Subcutaneous abdominal adipose tissue (tissue), 5 donors: ENCODE results near the gene UBE2D2.

ENCODE experiments used
- H3K27ac ChIP-seq: one replicate; pipeline ENCODE4 v1.7.0; 2013; ENCODE audit warnings: low read depth, mild to moderate bottlenecking, inconsistent platforms, low read length, moderate library complexity
- H3K27me3 ChIP-seq, 5 donors: one replicate each; pipeline ENCODE4 v1.7.0; 2013; ENCODE audit warnings: low read length in 5 of 5, inconsistent platforms in 1 of 5; ENCODE audit not compliant: control insufficient read depth in 5 of 5, insufficient read depth in 4 of 5
- H3K36me3 ChIP-seq, 5 donors: one replicate each; pipeline ENCODE4 v1.7.0; 2013; ENCODE audit warnings: low read length in 5 of 5; ENCODE audit not compliant: control insufficient read depth in 5 of 5, insufficient read depth in 5 of 5
- H3K4me1 ChIP-seq, 5 donors: one replicate each; pipeline ENCODE4 v1.7.0; 2013; ENCODE audit warnings: low read length in 5 of 5, mild to moderate bottlenecking in 3 of 5, moderate library complexity in 1 of 5; ENCODE audit not compliant: control insufficient read depth in 5 of 5, insufficient read depth in 5 of 5
- H3K4me3 ChIP-seq, 5 donors: one replicate each; pipeline ENCODE4 v1.7.0; 2013; ENCODE audit warnings: low read length in 5 of 5, low read depth in 1 of 5
- H3K9ac ChIP-seq, 5 donors: one replicate each; pipeline ENCODE4 v1.7.0; 2013; ENCODE audit warnings: low read length in 5 of 5, mild to moderate bottlenecking in 4 of 5, moderate library complexity in 3 of 5
- H3K9me3 ChIP-seq, 5 donors: one replicate each; pipeline ENCODE4 v1.7.0; 2013; ENCODE audit warnings: low read length in 5 of 5; ENCODE audit not compliant: control insufficient read depth in 5 of 5
- donor health status: healthy.
- donor health status: healthy.
- donor health status: healthy.
- donor health status: healthy.
- donor health status: healthy.

The UBE2D2 gene

GRCh38 chr5:139652788-139653241 lies 91.7 kb downstream of the UBE2D2 start:
- peak overlapping the region in 4 of 5 donors; percentile 3 to 56 (median 24) for H3K4me3 ChIP-seq
- peaks cover 18 to 88% (median 83%) of the 10 kb centered on the region in 5 donors for H3K4me1 ChIP-seq
- H3K27me3 ChIP-seq, result no peaks in the 10 kb centered on the region
- peak overlapping the region; percentile 95 for H3K27ac ChIP-seq
- H3K9me3 ChIP-seq, result no peaks in the 10 kb centered on the region
- no peaks in the 10 kb centered on the region for H3K36me3 ChIP-seq
- H3K9ac ChIP-seq, result peak overlapping the region; percentile 12 to 67 (median 49)

DNA sequence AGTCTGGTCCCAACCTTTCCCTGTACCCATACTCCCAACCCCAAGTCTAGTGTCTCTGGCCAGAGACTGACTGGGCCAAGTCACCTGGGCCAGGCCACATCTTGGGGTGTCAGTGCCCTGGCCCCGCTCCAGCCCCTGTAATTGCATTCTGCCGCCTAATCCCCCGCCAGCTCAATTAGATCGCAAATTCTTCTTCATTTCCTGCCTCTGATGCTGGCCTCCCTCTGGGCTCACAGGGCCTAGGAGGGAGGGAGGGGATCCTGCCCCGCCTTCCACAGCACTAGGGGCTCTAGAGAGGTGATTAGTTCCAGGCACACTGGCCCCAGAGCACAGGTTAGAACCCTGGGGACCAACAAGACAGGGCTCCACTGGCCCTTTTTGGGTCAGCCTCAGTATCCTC lies 92.5 kb downstream of the UBE2D2 start:
- no peak overlapping the region for H3K4me3 ChIP-seq
- H3K27me3 ChIP-seq, result no peaks in the 10 kb centered on the region
- peak overlapping the region; percentile 6 to 67 (median 48) for H3K9ac ChIP-seq
- H3K4me1 ChIP-seq, result peaks cover 24 to 94% (median 89%) of the 10 kb centered on the region in 5 donors
- H3K36me3 ChIP-seq, result no peaks in the 10 kb centered on the region
- no peaks in the 10 kb centered on the region for H3K9me3 ChIP-seq
- H3K27ac ChIP-seq, result peak overlapping the region; percentile 95

GRCh38 chr5:139654464-139654863 lies 93.3 kb downstream of the UBE2D2 start:
- H3K4me1 ChIP-seq, result peaks cover 30 to 97% (median 93%) of the 10 kb centered on the region in 5 donors
- no peaks in the 10 kb centered on the region for H3K36me3 ChIP-seq
- no peaks in the 10 kb centered on the region for H3K27me3 ChIP-seq
- no peak overlapping the region for H3K4me3 ChIP-seq
- H3K27ac ChIP-seq, result peak overlapping the region; percentile 95
- peak overlapping the region in 3 of 5 donors; percentile 38 to 67 (median 49) for H3K9ac ChIP-seq
- H3K9me3 ChIP-seq, result no peaks in the 10 kb centered on the region

- no peak overlapping the region for H3K4me3 ChIP-seq
- peaks cover 30 to 98% (median 93%) of the 10 kb centered on the region in 5 donors for H3K4me1 ChIP-seq
These were observed 93.8 kb downstream of the UBE2D2 start for GRCh38 chr5:139654871-139655491.

DNA sequence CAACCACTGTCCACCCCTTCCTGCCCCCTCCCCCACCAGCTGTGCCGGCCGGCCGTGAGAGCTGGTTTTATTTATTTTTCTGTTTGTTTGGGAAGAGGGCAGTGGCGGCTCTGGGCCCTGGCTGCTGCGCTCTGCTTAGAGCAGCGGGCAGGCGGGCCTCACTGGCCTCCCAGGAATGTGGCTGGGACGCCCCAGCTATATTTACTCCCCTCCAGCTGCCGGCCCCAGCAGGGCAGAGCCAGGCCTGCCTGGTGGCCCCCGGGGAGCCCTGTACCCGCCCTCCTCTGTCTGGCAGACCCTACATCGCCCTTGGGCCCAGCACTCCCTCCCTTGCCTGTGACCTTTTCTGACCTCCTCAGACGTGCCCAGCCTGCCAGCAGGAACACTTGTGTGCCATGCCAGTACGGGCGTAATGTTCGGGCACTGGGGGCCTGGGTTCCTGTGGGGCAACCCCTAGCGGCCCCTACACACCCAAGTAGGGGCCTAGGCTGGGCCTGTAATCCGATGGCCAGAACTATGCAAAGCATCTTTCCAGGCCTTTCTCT lies 94.7 kb downstream of the UBE2D2 start:
- peak overlapping the region in 4 of 5 donors; percentile 39 to 67 (median 51) for H3K9ac ChIP-seq
- no peaks in the 10 kb centered on the region for H3K9me3 ChIP-seq
- H3K27me3 ChIP-seq, result no peaks in the 10 kb centered on the region
- H3K4me3 ChIP-seq, result no peak overlapping the region
- H3K27ac ChIP-seq, result peak overlapping the region; percentile 95
- no peaks in the 10 kb centered on the region for H3K36me3 ChIP-seq
- peaks cover 33 to 97% (median 92%) of the 10 kb centered on the region in 5 donors for H3K4me1 ChIP-seq

More at GRCh38 chr5:139654871-139655491, 93.8 kb downstream of the UBE2D2 start:
- no peaks in the 10 kb centered on the region for H3K36me3 ChIP-seq
- peak overlapping the region; percentile 95 for H3K27ac ChIP-seq
- H3K9ac ChIP-seq, result peak overlapping the region in 3 of 5 donors; percentile 38 to 67 (median 41)
- no peaks in the 10 kb centered on the region for H3K27me3 ChIP-seq
- H3K9me3 ChIP-seq, result no peaks in the 10 kb centered on the region

- Histone ChIP-seq H3K9me3 (no peaks in the 10 kb centered on the region), H3K27me3 (no peaks in the 10 kb centered on the region), H3K36me3 (peaks cover 0 to 2% (median 0%) of the 10 kb centered on the region in 5 donors), H3K9ac (peak overlapping the region; percentile 13 to 66 (median 48)), H3K4me1 (peaks cover 35 to 95% (median 93%) of the 10 kb centered on the region in 5 donors), H3K4me3 (no peak overlapping the region), H3K27ac (peak overlapping the region; percentile 97)
These were observed 96.5 kb downstream of the UBE2D2 start for GRCh38 chr5:139657363-139658321.

GRCh38 chr5:139658501-139658927 lies 97.4 kb downstream of the UBE2D2 start:
- H3K27ac ChIP-seq, result peak overlapping the region; percentile 97
- H3K27me3 ChIP-seq, result no peaks in the 10 kb centered on the region
- H3K4me3 ChIP-seq, result peak overlapping the region in 3 of 5 donors; percentile 26 to 55 (median 36)
- H3K9me3 ChIP-seq, result no peaks in the 10 kb centered on the region
- peaks cover 0 to 2% (median 0%) of the 10 kb centered on the region in 5 donors for H3K36me3 ChIP-seq
- H3K4me1 ChIP-seq, result peaks cover 30 to 92% (median 90%) of the 10 kb centered on the region in 5 donors
- peak overlapping the region; percentile 46 to 66 (median 60) for H3K9ac ChIP-seq

DNA sequence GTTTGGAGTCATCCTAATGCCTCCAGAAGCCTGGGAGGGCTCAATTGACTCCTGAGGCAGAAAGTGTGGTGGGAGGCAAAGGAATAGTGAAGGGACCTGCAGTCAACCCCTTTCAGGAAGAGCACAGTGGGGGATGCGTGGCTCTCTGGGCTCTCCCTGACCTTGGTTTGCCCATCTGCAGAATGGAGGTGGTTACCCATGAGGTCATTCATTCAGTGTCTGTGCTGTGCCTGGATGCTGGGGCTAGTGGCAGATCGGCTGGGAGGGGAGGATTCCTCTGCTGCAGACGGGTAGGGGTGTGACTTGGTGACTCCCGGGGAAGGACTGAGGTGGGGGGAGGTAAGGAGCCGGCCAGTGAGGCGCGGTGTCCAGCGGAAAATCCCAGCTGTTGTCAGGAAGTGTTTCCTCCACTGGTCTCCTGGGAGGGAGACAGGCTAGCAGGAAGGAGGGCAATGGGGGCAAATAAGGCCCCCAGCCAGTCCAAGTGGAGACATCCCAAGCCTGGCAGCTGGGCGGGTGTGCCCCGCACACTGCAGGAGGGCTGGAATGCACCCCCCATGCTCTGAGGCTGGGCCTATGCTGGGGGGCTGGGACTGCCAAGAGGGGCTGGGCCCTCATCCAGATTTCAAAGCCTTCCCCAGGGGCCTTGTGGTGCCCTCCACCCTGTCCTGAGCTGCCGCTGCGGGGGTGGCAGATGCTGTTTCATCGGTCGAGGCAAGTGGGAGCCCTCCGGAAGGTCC lies 98.0 kb downstream of the UBE2D2 start:
- Histone ChIP-seq H3K27ac (peak overlapping the region; percentile 97), H3K27me3 (no peaks in the 10 kb centered on the region), H3K9me3 (no peaks in the 10 kb centered on the region), H3K36me3 (peaks cover 0 to 2% (median 0%) of the 10 kb centered on the region in 5 donors), H3K4me1 (peaks cover 30 to 92% (median 90%) of the 10 kb centered on the region in 5 donors), H3K4me3 (peak overlapping the region; percentile 26 to 55 (median 37)), H3K9ac (peak overlapping the region; percentile 38 to 71 (median 61))

GRCh38 chr5:139659695-139660101 lies 98.6 kb downstream of the UBE2D2 start:
- H3K4me1 ChIP-seq, result peaks cover 26 to 92% (median 90%) of the 10 kb centered on the region in 5 donors
- H3K9me3 ChIP-seq, result no peaks in the 10 kb centered on the region
- H3K9ac ChIP-seq, result peak overlapping the region in 4 of 5 donors; percentile 60 to 71 (median 62)
- peak overlapping the region; percentile 97 for H3K27ac ChIP-seq
- H3K4me3 ChIP-seq, result peak overlapping the region; percentile 26 to 55 (median 36)
- H3K27me3 ChIP-seq, result no peaks in the 10 kb centered on the region
- H3K36me3 ChIP-seq, result peaks cover 0 to 2% (median 0%) of the 10 kb centered on the region in 5 donors
